Neural cell (in vitro differentiated cells): ENCODE data around the gene PTPRN2. TPM values are rescaled to one million over a fixed set of nuclear protein-coding genes. Genes with fewer than 3 reads are reported as not detected.

ENCODE experiments used
- H2AFZ ChIP-seq: fragments of 200-600, 300-800 bp; sonication (generic), shearing (Covaris generic); 2 replicates; pipeline ENCODE4 v1.6.0; 2014; ENCODE audit warnings: low read depth, mild to moderate bottlenecking, antibody characterized with exemption, low read length, moderate library complexity
- H3F3A ChIP-seq: fragments of 200-600 bp; shearing (Covaris generic); 2 replicates; pipeline ENCODE4 v1.6.1; 2016; ENCODE audit warnings: mild to moderate bottlenecking, moderate library complexity, mixed read lengths, antibody characterized with exemption, low read length; ENCODE audit not compliant: insufficient read depth, poor library complexity, severe bottlenecking
- H3K27ac ChIP-seq: fragments of 200-600, 300-800 bp; sonication (generic), shearing (Covaris generic); 2 replicates; pipeline ENCODE4 v1.5.1; 2014; ENCODE audit warnings: mild to moderate bottlenecking, low read length, moderate library complexity
- H3K27me3 ChIP-seq: fragments of 300-800, 200-600 bp; sonication (generic), shearing (Covaris generic); 2 replicates; pipeline ENCODE4 v1.6.0; 2014; ENCODE audit warnings: mild to moderate bottlenecking, low read depth, low read length, moderate library complexity; ENCODE audit not compliant: insufficient read depth
- H3K36me3 ChIP-seq: fragments of 300-800, 200-600 bp; sonication (generic), shearing (Covaris generic); 2 replicates; pipeline ENCODE4 v1.5.1; 2014; ENCODE audit warnings: mild to moderate bottlenecking, antibody characterized with exemption, low read length, moderate library complexity; ENCODE audit not compliant: insufficient read depth
- H3K4me2 ChIP-seq: fragments of 300-800, 200-600 bp; sonication (generic), shearing (Covaris generic); 2 replicates; pipeline ENCODE4 v1.6.0; 2014; ENCODE audit warnings: mild to moderate bottlenecking, low read length
- H3K4me3 ChIP-seq: fragments of 300-800, 200-600 bp; sonication (generic), shearing (Covaris generic); 2 replicates; pipeline ENCODE4 v1.5.1; 2014; ENCODE audit warnings: mild to moderate bottlenecking, low read length, moderate library complexity
- H3K79me2 ChIP-seq: fragments of 200-600 bp; shearing (Covaris generic); replicated peaks from 2 replicates; pipeline ENCODE4 v1.6.0; 2014; ENCODE audit warnings: mild to moderate bottlenecking, low read length, moderate library complexity; ENCODE audit not compliant: insufficient read depth
- H3K9ac ChIP-seq: fragments of 300-800, 200-600 bp; sonication (generic), shearing (Covaris generic); 2 replicates; pipeline ENCODE4 v1.6.1; 2016; ENCODE audit warnings: mild to moderate bottlenecking, low read length, mixed read lengths
- H3K9me2 ChIP-seq: fragments of 200-600 bp; shearing (Covaris generic); 2 replicates; pipeline ENCODE4 v1.6.1; 2016; ENCODE audit warnings: mild to moderate bottlenecking, low read length, mixed read lengths; ENCODE audit not compliant: insufficient read depth
- H3K9me3 ChIP-seq: fragments of 200-600, 300-800 bp; sonication (generic), shearing (Covaris generic); 2 replicates; pipeline ENCODE4 v1.6.1; 2016; ENCODE audit warnings: mild to moderate bottlenecking, mixed run types, low read length, moderate library complexity, mixed read lengths
- H4K20me1 ChIP-seq: fragments of 200-600 bp; shearing (Covaris generic); 2 replicates; pipeline ENCODE4 v1.6.1; 2016; ENCODE audit warnings: mild to moderate bottlenecking, mixed run types; ENCODE audit not compliant: insufficient read depth
- CTCF ChIP-seq: fragments of 450-650 bp; IDR thresholded peaks from 2 replicates; pipeline ENCODE4 v1.5.1; 2014; ENCODE audit warnings: antibody characterized with exemption, mild to moderate bottlenecking, moderate library complexity; ENCODE audit not compliant: poor library complexity, severe bottlenecking
- EP300 ChIP-seq: fragments of 450-650 bp; conservative IDR thresholded peaks from 2 replicates; pipeline ENCODE4 v1.6.1; 2014; ENCODE audit warnings: antibody characterized with exemption, mild to moderate bottlenecking, moderate library complexity; ENCODE audit not compliant: poor library complexity, severe bottlenecking
- EZH2 ChIP-seq: fragments of 200-600, 300-800 bp; shearing (Covaris generic), sonication (generic); IDR thresholded peaks from 2 replicates; pipeline ENCODE4 v1.6.1; 2014; ENCODE audit warnings: antibody characterized with exemption, low read length, borderline replicate concordance, mild to moderate bottlenecking; ENCODE audit not compliant: insufficient read depth, poor library complexity, severe bottlenecking
- MXI1 ChIP-seq: fragments of 450-650 bp; conservative IDR thresholded peaks from 2 replicates; pipeline ENCODE4 v1.6.1; 2014; ENCODE audit warnings: antibody characterized with exemption, mild to moderate bottlenecking; ENCODE audit not compliant: poor library complexity, severe bottlenecking
- POLR2AphosphoS5 ChIP-seq: IDR thresholded peaks from 2 replicates; pipeline ENCODE4 v1.6.1; 2012
- RAD21 ChIP-seq: fragments of 450-650 bp; conservative IDR thresholded peaks from 2 replicates; pipeline ENCODE4 v1.6.1; 2014; ENCODE audit warnings: antibody characterized with exemption, mild to moderate bottlenecking, moderate library complexity
- REST ChIP-seq: IDR thresholded peaks from 2 replicates; pipeline ENCODE4 v1.6.1; 2012; ENCODE audit warnings: borderline replicate concordance
- SMC3 ChIP-seq: fragments of 450-650 bp; conservative IDR thresholded peaks from 2 replicates; pipeline ENCODE4 v1.6.1; 2014; ENCODE audit warnings: antibody characterized with exemption, mild to moderate bottlenecking, moderate library complexity; ENCODE audit not compliant: poor library complexity
- TAF1 ChIP-seq: IDR thresholded peaks from 2 replicates; pipeline ENCODE4 v1.6.1; 2012; ENCODE audit warnings: low read depth
- polyA plus RNA-seq: library from polyadenylated mRNA; depleted of rRNA; stranded (reverse); fragments of >200 nt; gene quantifications from 2 replicates; pipeline ENCODE4 v1.2.3, GENCODE V29; 2014

Gene PTPRN2
- polyA plus RNA-seq, 1 donor from 2014 or later: 31.0 TPM

GRCh38 chr7:157979636-157980340, 607.8 kb downstream of the PTPRN2 start:
- Histone ChIP-seq H4K20me1 (no peaks in the 10 kb centered on the region), H2AFZ (no peak overlapping the region), H3K27ac (no peak overlapping the region), H3F3A (no peaks in the 10 kb centered on the region), H3K9me3 (no peaks in the 10 kb centered on the region), H3K36me3 (no peaks in the 10 kb centered on the region), H3K4me3 (no peak overlapping the region), H3K27me3 (no peaks in the 10 kb centered on the region), H3K79me2 (no peaks in the 10 kb centered on the region), H3K4me2 (no peak overlapping the region), H3K9ac (no peak overlapping the region), H3K9me2 (no peaks in the 10 kb centered on the region)
- no peak for TF ChIP-seq TAF1
- no peak for TF ChIP-seq REST
- no peak for TF ChIP-seq MXI1
- no peak for TF ChIP-seq POLR2AphosphoS5
- no peak for TF ChIP-seq SMC3
- TF ChIP-seq EP300: no peak
- TF ChIP-seq EZH2: no peak
- no peak for TF ChIP-seq RAD21
- TF ChIP-seq CTCF: no peak

- H3K27me3 ChIP-seq: no peaks in the 10 kb centered on the region
- no peaks in the 10 kb centered on the region for H4K20me1 ChIP-seq
- no peaks in the 10 kb centered on the region for H3K9me2 ChIP-seq
- H3K4me2 ChIP-seq: no peak overlapping the region
- no peaks in the 10 kb centered on the region for H3K79me2 ChIP-seq
- H3K36me3 ChIP-seq: no peaks in the 10 kb centered on the region
- H3F3A ChIP-seq: no peaks in the 10 kb centered on the region
- H3K9me3 ChIP-seq: peaks cover 7% of the 10 kb centered on the region
- H3K4me3 ChIP-seq: no peak overlapping the region
- no peak overlapping the region for H3K9ac ChIP-seq
- TF ChIP-seq POLR2AphosphoS5: no peak
- H3K27ac ChIP-seq: no peak overlapping the region
- H2AFZ ChIP-seq: no peak overlapping the region
Observed at GRCh38 chr7:157978766-157979165, 608.9 kb downstream of the PTPRN2 start.
